H1 (cell line): ENCODE results near the gene FRMD3. TPM values are rescaled to one million over a fixed set of nuclear protein-coding genes. Genes with fewer than 3 reads are reported as not detected.

Experiments
- CTCF ChIA-PET: fragments of 300-600 bp; sonication (Branson Sonifier 250); formaldehyde crosslinking; loops from one replicate; lab custom pipeline; 2021; ENCODE audit not compliant: partially characterized antibody; lab: Charles Lee
- POLR2A ChIA-PET: fragments of 300-600 bp; sonication (Branson Sonifier 250); formaldehyde crosslinking; loops from one replicate; lab custom pipeline; 2021; ENCODE audit warnings: inconsistent platforms; ENCODE audit not compliant: partially characterized antibody; lab: Charles Lee
- DNase-seq, 2 experiments: peaks; one replicate each; pipeline versions ENCODE4 v3.0.0 to v3.0.0-alpha.2; 2010 to 2022; ENCODE audit warnings: low spot score in 2 of 2, low read depth in 1 of 2, mixed read lengths in 1 of 2
- FAIRE-seq: peaks from 2 replicates; lab custom pipeline; 2011; peaks lifted over from hg19 to GRCh38; lab: Jason Lieb, UNC
- H2AFZ ChIP-seq: 2 replicates; pipeline ENCODE4 v1.8.1; 2012; ENCODE audit warnings: low read length, inconsistent platforms
- H2AK5ac ChIP-seq: 2 replicates; pipeline ENCODE4 v1.6.1; 2013; ENCODE audit warnings: low read depth, low read length
- H2BK120ac ChIP-seq: replicated peaks from 2 replicates; pipeline ENCODE3; 2013; ENCODE audit warnings: low read depth, low read length, inconsistent platforms
- H2BK12ac ChIP-seq: 2 replicates; pipeline ENCODE4 v1.6.1; 2013; ENCODE audit warnings: low read depth, low read length
- H2BK15ac ChIP-seq: 2 replicates; pipeline ENCODE4 v1.6.1; 2013; ENCODE audit warnings: low read length
- H2BK20ac ChIP-seq: 2 replicates; pipeline ENCODE4 v1.6.1; 2013; ENCODE audit warnings: low read length
- H2BK5ac ChIP-seq: 2 replicates; pipeline ENCODE4 v1.6.1; 2013; ENCODE audit warnings: low read depth, low read length
- H3K14ac ChIP-seq: 2 replicates; pipeline ENCODE4 v1.6.1; 2013; ENCODE audit warnings: inconsistent platforms; ENCODE audit not compliant: insufficient read length
- H3K18ac ChIP-seq: 2 replicates; pipeline ENCODE4 v1.6.1; 2013; ENCODE audit warnings: low read length; ENCODE audit errors: extremely low read depth
- H3K23ac ChIP-seq: 2 replicates; pipeline ENCODE4 v1.6.1; 2013; ENCODE audit warnings: inconsistent platforms; ENCODE audit not compliant: insufficient read length
- H3K23me2 ChIP-seq: 2 replicates; pipeline ENCODE4 v1.6.1; 2013; ENCODE audit warnings: low read depth, low read length
- H3K27ac ChIP-seq: 2 replicates; pipeline ENCODE4 v1.6.1; 2011; ENCODE audit warnings: low read depth, low read length, inconsistent platforms
- H3K27me3 ChIP-seq, 4 experiments: replicated peaks in 1 of 4; 1 replicate in 1 of 4; 2 replicates in 3 of 4; pipeline versions ENCODE4 v1.6.1 to v1.8.1; 2011 to 2013; ENCODE audit warnings: low read length in 3 of 4, mild to moderate bottlenecking in 3 of 4, inconsistent platforms in 2 of 4, mixed read lengths in 2 of 4, moderate library complexity in 1 of 4; ENCODE audit not compliant: control insufficient read depth in 3 of 4, insufficient read depth in 3 of 4; ENCODE audit errors: extremely low read depth in 1 of 4
- H3K36me3 ChIP-seq, 4 experiments: 2 replicates each; pipeline versions ENCODE4 v1.6.1 to v1.8.1; 2011 to 2013; ENCODE audit warnings: mild to moderate bottlenecking in 4 of 4, low read length in 3 of 4, moderate library complexity in 2 of 4, control low read depth in 1 of 4, inconsistent platforms in 1 of 4; ENCODE audit not compliant: insufficient read depth in 4 of 4, control insufficient read depth in 2 of 4
- H3K4ac ChIP-seq: replicated peaks from 2 replicates; pipeline ENCODE3; 2013; ENCODE audit warnings: low read length, low read depth, mixed read lengths, inconsistent platforms; ENCODE audit not compliant: insufficient read length
- H3K4me1 ChIP-seq, 4 experiments: replicated peaks in 1 of 4; 1 replicate in 1 of 4; 2 replicates in 3 of 4; pipeline versions ENCODE4 v1.6.1 to v1.8.1; 2011 to 2013; ENCODE audit warnings: low read length in 3 of 4, inconsistent platforms in 2 of 4, mixed read lengths in 1 of 4; ENCODE audit not compliant: insufficient read depth in 4 of 4, control insufficient read depth in 3 of 4
- H3K4me2 ChIP-seq, 2 experiments: 2 replicates each; pipeline versions ENCODE4 v1.6.1 to v1.8.1; 2011 to 2013; ENCODE audit warnings: low read depth in 2 of 2, low read length in 2 of 2, control low read depth in 1 of 2, inconsistent platforms in 1 of 2, mild to moderate bottlenecking in 1 of 2; ENCODE audit not compliant: insufficient read depth in 1 of 2
- H3K4me3 ChIP-seq, 4 experiments: fragments of 200-600, 300-600 bp in 1 of 4; sonication (generic), shearing (Covaris generic), sonication (Bioruptor Twin) in 1 of 4; 2 replicates each; pipeline versions ENCODE4 v1.5.1 to v1.8.1; 2011 to 2016; ENCODE audit warnings: low read length in 4 of 4, low read depth in 3 of 4, control low read depth in 2 of 4, inconsistent platforms in 2 of 4, mild to moderate bottlenecking in 2 of 4, mixed read lengths in 1 of 4, moderate library complexity in 1 of 4; ENCODE audit not compliant: insufficient read depth in 2 of 4; ENCODE audit errors: extremely low read depth in 1 of 4
- H3K56ac ChIP-seq: replicated peaks from 2 replicates; pipeline ENCODE3; 2013; ENCODE audit warnings: low read depth, mild to moderate bottlenecking, mixed read lengths, low read length, inconsistent platforms; ENCODE audit not compliant: insufficient read length
- H3K79me1 ChIP-seq: 2 replicates; pipeline ENCODE4 v1.6.1; 2013; ENCODE audit warnings: low read depth, low read length, control low read depth
- H3K79me2 ChIP-seq, 2 experiments: 2 replicates each; pipeline versions ENCODE4 v1.6.1 to v1.8.1; 2012 to 2013; ENCODE audit warnings: low read length in 2 of 2, mild to moderate bottlenecking in 2 of 2, inconsistent platforms in 1 of 2; ENCODE audit not compliant: insufficient read depth in 2 of 2, control insufficient read depth in 1 of 2
- H3K9ac ChIP-seq, 4 experiments: replicated peaks in 1 of 4; 1 replicate in 1 of 4; 2 replicates in 3 of 4; pipeline versions ENCODE4 v1.6.1 to v1.8.1; 2011 to 2013; ENCODE audit warnings: low read depth in 3 of 4, low read length in 3 of 4, control low read depth in 2 of 4, mild to moderate bottlenecking in 2 of 4, moderate library complexity in 2 of 4, inconsistent platforms in 1 of 4; ENCODE audit errors: extremely low read depth in 1 of 4
- H3K9me3 ChIP-seq, 2 experiments: 2 replicates each; pipeline versions ENCODE4 v1.6.1 to v1.8.1; 2012 to 2013; ENCODE audit warnings: mild to moderate bottlenecking in 2 of 2, moderate library complexity in 2 of 2, control low read depth in 1 of 2, inconsistent platforms in 1 of 2, low read depth in 1 of 2, low read length in 1 of 2, mixed read lengths in 1 of 2; ENCODE audit not compliant: insufficient read depth in 2 of 2
- H4K20me1 ChIP-seq, 2 experiments: replicated peaks in 1 of 2; 2 replicates each; pipeline versions ENCODE3 to v1.8.1; 2011 to 2013; ENCODE audit warnings: inconsistent platforms in 2 of 2, low read length in 2 of 2, mild to moderate bottlenecking in 1 of 2; ENCODE audit not compliant: insufficient read depth in 2 of 2, control insufficient read depth in 1 of 2
- H4K5ac ChIP-seq: 2 replicates; pipeline ENCODE4 v1.6.1; 2013; ENCODE audit warnings: low read length, low read depth, mixed read lengths, inconsistent platforms; ENCODE audit not compliant: insufficient read length
- H4K8ac ChIP-seq: 2 replicates; pipeline ENCODE4 v1.8.0; 2013; ENCODE audit warnings: mild to moderate bottlenecking, moderate library complexity, low read length, inconsistent platforms; ENCODE audit not compliant: insufficient read depth; ENCODE audit errors: extremely low read depth
- H4K91ac ChIP-seq: replicated peaks from 2 replicates; pipeline ENCODE3; 2013; ENCODE audit warnings: low read length, mixed read lengths, inconsistent platforms; ENCODE audit not compliant: insufficient read length
- BACH1 ChIP-seq: IDR thresholded peaks from 2 replicates; pipeline ENCODE4 v1.6.1; 2012; ENCODE audit warnings: low read length, improper control_type of control experiment
- HDAC2 ChIP-seq, 2 experiments: fragments of 300-600 bp in 1 of 2; sonication (generic) in 1 of 2; IDR thresholded peaks; 2 replicates each; pipeline ENCODE4 v1.6.1; 2011 to 2012; ENCODE audit warnings: low read depth in 2 of 2, low read length in 2 of 2, mild to moderate bottlenecking in 2 of 2, moderate library complexity in 2 of 2, borderline replicate concordance in 1 of 2, inconsistent platforms in 1 of 2
- NANOG ChIP-seq: IDR thresholded peaks from 2 replicates; pipeline ENCODE4 v1.6.1; 2011; ENCODE audit warnings: low read length, low read depth, mild to moderate bottlenecking, inconsistent platforms; ENCODE audit not compliant: insufficient read depth, poor library complexity, severe bottlenecking
- RAD21 ChIP-seq, 2 experiments: IDR thresholded peaks in 1 of 2; conservative IDR thresholded peaks in 1 of 2; 2 replicates each; pipeline ENCODE4 v1.6.1; 2011; ENCODE audit warnings: low read depth in 2 of 2, low read length in 2 of 2, improper control_type of control experiment in 1 of 2, inconsistent platforms in 1 of 2, mild to moderate bottlenecking in 1 of 2, moderate library complexity in 1 of 2
- WGBS, 2 experiments: shearing (Covaris generic) in 1 of 2; methylation state at CpG; one replicate each; pipeline versions ENCODE4 v1.1.6 to v1.1.7; 2013 to 2015; ENCODE audit warnings: low lambda C conversion rate in 2 of 2, mixed read lengths in 2 of 2, inconsistent platforms in 1 of 2, low coverage in 1 of 2, missing lambda C conversion rate in 1 of 2; ENCODE audit not compliant: insufficient replicate concordance in 2 of 2, insufficient coverage in 1 of 2, insufficient read length in 1 of 2; ENCODE audit errors: extremely low coverage in 1 of 2, missing lambda C conversion rate in 1 of 2; 5-methylcytosine and 5-hydroxymethylcytosine counted together
- polyA plus RNA-seq, 7 experiments: library from polyadenylated mRNA; depleted of rRNA in 3 of 7; stranded (reverse) in 5 of 7; unstranded in 2 of 7; fragments of >200 nt in 5 of 7; fragments of 200-250 nt in 2 of 7; gene quantifications; 1 replicate in 5 of 7; 2 replicates in 1 of 7; 4 replicates in 1 of 7; pipeline versions ENCODE4 v1.2.1 to v1.2.3, GENCODE V29; 2011 to 2013; ENCODE audit warnings: missing spikeins in 2 of 7, mixed read lengths in 2 of 7
- total RNA-seq: library from RNA; stranded (reverse); fragmentation: NEBNext Ultra II Directional; extraction: Animal tissue kit (Norgen Biotek cat#: 25700); gene quantifications from 2 replicates; pipeline ENCODE4 v1.2.1, GENCODE V29; 2021

Gene FRMD3
- total and polyA plus RNA-seq, 2 of the 8 experiments (the other 6 are each of a cell fraction or from before 2014, with no cell fraction given) = 0.15 to 1.4 TPM

- no peaks in the 10 kb centered on the region for H3K9me3 ChIP-seq
- no peak overlapping the region for H3K9ac ChIP-seq
- no peak overlapping the region for H3K18ac ChIP-seq
- H4K20me1 ChIP-seq = no peaks in the 10 kb centered on the region
- no peak overlapping the region for H3K27ac ChIP-seq
- no peak overlapping the region for H2AK5ac ChIP-seq
- H3K79me2 ChIP-seq = no peaks in the 10 kb centered on the region
- H3K23ac ChIP-seq = no peak overlapping the region
- no peaks in the 10 kb centered on the region for H3K79me1 ChIP-seq
- no peak for TF ChIP-seq NANOG
- TF ChIP-seq HDAC2 (IDR thresholded peaks at IDR 0.05; ENCODE audit: borderline replicate concordance in 1 of 2, low read depth in 2 of 2, low read length in 2 of 2) = no peak
- TF ChIP-seq BACH1 = no peak
- no peak for TF ChIP-seq RAD21 (IDR thresholded peaks at IDR 0.05 in 1 of 2, conservative IDR thresholded peaks at IDR 0.05 in 1 of 2; ENCODE audit: low read depth in 2 of 2, low read length in 2 of 2)
- H2BK120ac ChIP-seq = no peak overlapping the region
- WGBS, 2 experiments = 57% methylated on average over 1 of the region's 1 CpG; no CpG with 5 or more reads in 1 of the 2 experiments
- peak overlapping the region in 1 of 2 experiments; percentile 90; a peak in 1 of 4 replicates for H3K4me2 ChIP-seq
- no peak overlapping the region for H3K4me3 ChIP-seq
- H2AFZ ChIP-seq = no peak overlapping the region
- H3K23me2 ChIP-seq = peaks cover 19% of the 10 kb centered on the region; the same call in 1 of the 2 replicates
- no peak overlapping the region for H4K8ac ChIP-seq
- ChIA-PET POLR2A (interaction anchor here (0.6 kb wide), 1 partner anchor 87 kb away, joined by 4 read pairs; the partner anchor contains the start of gene IDNK), CTCF (interaction anchor here (0.7 to 11.4 kb wide), 5 partner anchors 13 to 204 kb away, joined by 3 to 262 read pairs (median 6); no protein-coding TSS in a partner anchor)
- H2BK12ac ChIP-seq = peak overlapping the region; percentile 30; the same call in 1 of the 2 replicates
- no peak overlapping the region for H2BK5ac ChIP-seq
- H4K5ac ChIP-seq = no peak overlapping the region
- no peak overlapping the region for H2BK20ac ChIP-seq
- H2BK15ac ChIP-seq = 0 out of 2 replicates have a peak overlapping the region, but pooled peaks have one; percentile 53
- H3K36me3 ChIP-seq = no peaks in the 10 kb centered on the region
- no peak overlapping the region for H3K56ac ChIP-seq
- DNase-seq (no peak), FAIRE-seq (no peak)
- H4K91ac ChIP-seq = no peak overlapping the region
- no peak overlapping the region for H3K14ac ChIP-seq
- peaks cover 20 to 51% (median 39%) of the 10 kb centered on the region in 4 experiments for H3K27me3 ChIP-seq
- peaks cover 0 to 10% (median 4%) of the 10 kb centered on the region in 4 experiments; a peak in 6 of 7 replicates for H3K4me1 ChIP-seq
- no peak overlapping the region for H3K4ac ChIP-seq
These were observed 1.9 kb downstream of the FRMD3 start for GRCh38 chr9:83536332-83536731.
